Islet of Langerhans (tissue), 1 donor: ENCODE results near the gene MUL1.

ENCODE experiments used
- FAIRE-seq: peaks from one replicate; lab custom pipeline; 2011; peaks lifted over from hg19 to GRCh38; lab: Jason Lieb, UNC

Gene MUL1

GRCh38 chr1:20466273-20466672 lies 41.7 kb downstream of the MUL1 start:
- no peak for FAIRE-seq

- no peak for FAIRE-seq
Measured at GRCh38 chr1:20465187-20465586, 42.8 kb downstream of the MUL1 start.

GRCh38 chr1:20463502-20463901 lies 44.4 kb downstream of the MUL1 start:
- no peak for FAIRE-seq

- FAIRE-seq = no peak
Measured at GRCh38 chr1:20462397-20462796, 45.6 kb downstream of the MUL1 start.

DNA sequence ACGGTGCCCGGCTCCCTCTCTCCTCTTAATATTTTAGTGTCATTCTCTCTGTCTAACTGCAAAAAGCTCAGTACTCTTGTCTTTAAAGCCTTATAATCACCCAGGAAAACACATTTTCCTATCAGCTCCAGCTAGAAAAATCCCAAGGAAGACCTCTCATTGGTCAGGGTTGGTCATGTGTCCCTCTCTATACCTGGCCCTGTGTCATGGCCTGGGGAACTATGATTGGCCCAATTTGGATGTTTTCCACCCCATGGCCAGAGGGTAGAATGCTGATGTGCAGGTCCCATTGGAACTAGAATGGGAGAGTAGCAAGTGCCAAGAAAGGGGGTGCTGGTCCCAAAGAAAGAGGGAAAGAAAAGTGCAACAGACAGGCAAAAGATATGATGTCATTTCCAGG lies 49.2 kb downstream of the MUL1 start:
- no peak for FAIRE-seq

DNA sequence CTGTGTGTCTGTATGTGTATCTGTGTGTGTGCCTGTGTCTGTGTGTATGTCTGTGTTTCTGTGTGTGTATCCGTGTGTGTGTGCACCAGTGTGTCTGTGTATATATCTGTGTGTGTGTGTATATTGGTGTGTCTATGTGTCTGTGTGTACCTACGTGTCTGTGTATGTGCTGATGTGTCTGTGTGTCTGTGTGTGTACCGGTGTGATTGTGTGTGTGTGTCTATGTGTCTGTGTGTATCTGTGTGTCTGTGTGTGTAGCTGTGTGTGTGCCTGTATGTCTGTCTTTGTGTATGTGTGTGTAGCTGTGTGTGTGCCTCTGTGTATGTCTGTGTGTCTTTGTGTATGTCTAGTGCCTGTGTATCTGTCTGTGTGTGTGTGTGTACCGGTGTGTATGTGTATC lies 53.9 kb downstream of the MUL1 start:
- FAIRE-seq = no peak

GRCh38 chr1:20449735-20450311 lies 58.1 kb downstream of the MUL1 start:
- FAIRE-seq = no peak
